Measurements from ENCODE around the gene CD33. TPM values are rescaled to one million over a fixed set of nuclear protein-coding genes. Genes with fewer than 3 reads are reported as not detected.

The CD33 gene
- total RNA-seq, 1 experiment from 2014 or later, result 0.13 TPM

DNA sequence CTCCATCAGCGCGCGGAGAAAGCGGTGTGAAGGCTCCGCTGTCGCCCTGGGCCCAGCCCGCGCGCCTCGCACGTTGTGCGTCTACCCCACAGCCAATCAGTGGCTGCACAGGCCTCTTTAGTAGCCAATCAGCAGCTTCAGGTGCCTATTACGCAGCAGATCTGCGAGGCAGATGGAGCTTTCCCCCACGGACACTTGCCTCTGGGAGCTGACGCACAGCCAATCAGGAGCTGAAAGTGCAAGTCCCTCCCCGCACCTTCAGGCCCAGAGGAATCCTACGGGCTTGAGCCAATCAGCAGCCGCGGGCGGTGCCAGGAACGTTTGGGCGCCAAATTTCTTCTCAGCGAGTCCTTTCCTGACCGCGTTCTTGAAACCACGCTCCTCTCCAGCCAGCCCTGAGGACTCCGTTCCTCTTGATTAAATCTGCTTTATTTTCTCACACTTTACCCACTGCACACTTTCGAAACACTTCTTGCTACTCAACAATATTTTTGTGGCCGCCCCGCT is 42.9 kb upstream of the CD33 start:
- no peak for TF ChIP-seq TCF7L2 (IDR thresholded peaks at IDR 0.05; ENCODE audit: low read depth, low read length)
- TF ChIP-seq, protein P1, sequence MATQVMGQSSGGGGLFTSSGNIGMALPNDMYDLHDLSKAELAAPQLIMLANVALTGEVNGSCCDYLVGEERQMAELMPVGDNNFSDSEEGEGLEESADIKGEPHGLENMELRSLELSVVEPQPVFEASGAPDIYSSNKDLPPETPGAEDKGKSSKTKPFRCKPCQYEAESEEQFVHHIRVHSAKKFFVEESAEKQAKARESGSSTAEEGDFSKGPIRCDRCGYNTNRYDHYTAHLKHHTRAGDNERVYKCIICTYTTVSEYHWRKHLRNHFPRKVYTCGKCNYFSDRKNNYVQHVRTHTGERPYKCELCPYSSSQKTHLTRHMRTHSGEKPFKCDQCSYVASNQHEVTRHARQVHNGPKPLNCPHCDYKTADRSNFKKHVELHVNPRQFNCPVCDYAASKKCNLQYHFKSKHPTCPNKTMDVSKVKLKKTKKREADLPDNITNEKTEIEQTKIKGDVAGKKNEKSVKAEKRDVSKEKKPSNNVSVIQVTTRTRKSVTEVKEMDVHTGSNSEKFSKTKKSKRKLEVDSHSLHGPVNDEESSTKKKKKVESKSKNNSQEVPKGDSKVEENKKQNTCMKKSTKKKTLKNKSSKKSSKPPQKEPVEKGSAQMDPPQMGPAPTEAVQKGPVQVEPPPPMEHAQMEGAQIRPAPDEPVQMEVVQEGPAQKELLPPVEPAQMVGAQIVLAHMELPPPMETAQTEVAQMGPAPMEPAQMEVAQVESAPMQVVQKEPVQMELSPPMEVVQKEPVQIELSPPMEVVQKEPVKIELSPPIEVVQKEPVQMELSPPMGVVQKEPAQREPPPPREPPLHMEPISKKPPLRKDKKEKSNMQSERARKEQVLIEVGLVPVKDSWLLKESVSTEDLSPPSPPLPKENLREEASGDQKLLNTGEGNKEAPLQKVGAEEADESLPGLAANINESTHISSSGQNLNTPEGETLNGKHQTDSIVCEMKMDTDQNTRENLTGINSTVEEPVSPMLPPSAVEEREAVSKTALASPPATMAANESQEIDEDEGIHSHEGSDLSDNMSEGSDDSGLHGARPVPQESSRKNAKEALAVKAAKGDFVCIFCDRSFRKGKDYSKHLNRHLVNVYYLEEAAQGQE (IDR thresholded peaks at IDR 0.05; ENCODE audit: insufficient read depth in 1 of 2, low read depth in 2 of 2, low read length in 1 of 2), result no peak
- in situ Hi-C loops (cut with HindIII; ENCODE audit: low pct_unique_long_range_greater_than_20kb, low sequenced_read_pairs) (no loop called here), intact Hi-C loops (cut with micrococcal nuclease; ENCODE audit: unreplicated experiment) (no loop called here)
- Histone ChIP-seq H3K4me3 (ENCODE audit: low read depth in 2 of 2, low read length in 2 of 2) (no peak overlapping the region), H3K36me3 (ENCODE audit: control insufficient read depth, insufficient read depth, low read length) (no peaks in the 10 kb centered on the region), H3K9me3 (ENCODE audit: control insufficient read depth, insufficient read depth, low read depth, low read length) (no peaks in the 10 kb centered on the region), H3K27ac (ENCODE audit: low read length) (no peak overlapping the region), H3K4me1 (ENCODE audit: control insufficient read depth, insufficient read depth, low read length) (no peaks in the 10 kb centered on the region), H3K27me3 (ENCODE audit: control insufficient read depth, insufficient read depth, low read length) (no peaks in the 10 kb centered on the region)
- ATAC-seq (no peak), DNase-seq (ENCODE audit: low read depth, low spot score) (no peak)
- BruUV-seq (replicated peaks), result no TSS peak
- POLR2A ChIA-PET, result no interaction called here
- CTCF ChIA-PET, result no interaction called here

DNA sequence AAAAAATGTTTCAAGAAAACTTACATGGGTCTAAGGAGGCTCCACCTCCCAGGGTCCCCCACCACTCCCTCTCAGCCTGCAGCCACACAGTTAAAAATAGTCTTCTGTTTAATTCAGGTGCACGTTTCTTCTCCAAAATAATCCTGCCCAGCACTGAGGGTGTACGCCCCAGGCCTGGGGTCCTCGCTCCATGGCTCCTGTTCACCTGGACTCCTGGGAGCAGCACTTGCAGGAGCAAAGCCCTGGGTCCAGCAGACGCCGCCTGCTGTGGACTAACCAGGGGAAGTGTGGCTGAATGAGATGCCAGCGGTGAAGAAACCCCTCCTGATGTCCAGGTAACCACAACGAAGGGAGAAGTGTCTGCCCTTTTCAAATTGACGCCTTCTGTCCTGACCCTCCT is 41.3 kb upstream of the CD33 start:
- DNase-seq (ENCODE audit: low read depth, low spot score), result no peak
- no peaks in the 10 kb centered on the region for H3K4me1 ChIP-seq (ENCODE audit: control insufficient read depth, insufficient read depth, low read length)
- TF ChIP-seq POLR2AphosphoS5 (IDR thresholded peaks at IDR 0.05; ENCODE audit: low read depth, low read length) (no peak), SIN3A (IDR thresholded peaks at IDR 0.05; ENCODE audit: borderline replicate concordance, insufficient read depth, low read depth, low read length) (no peak), TCF7L2 (IDR thresholded peaks at IDR 0.05; ENCODE audit: low read depth, low read length) (no peak)
- TF ChIP-seq, protein P2, sequence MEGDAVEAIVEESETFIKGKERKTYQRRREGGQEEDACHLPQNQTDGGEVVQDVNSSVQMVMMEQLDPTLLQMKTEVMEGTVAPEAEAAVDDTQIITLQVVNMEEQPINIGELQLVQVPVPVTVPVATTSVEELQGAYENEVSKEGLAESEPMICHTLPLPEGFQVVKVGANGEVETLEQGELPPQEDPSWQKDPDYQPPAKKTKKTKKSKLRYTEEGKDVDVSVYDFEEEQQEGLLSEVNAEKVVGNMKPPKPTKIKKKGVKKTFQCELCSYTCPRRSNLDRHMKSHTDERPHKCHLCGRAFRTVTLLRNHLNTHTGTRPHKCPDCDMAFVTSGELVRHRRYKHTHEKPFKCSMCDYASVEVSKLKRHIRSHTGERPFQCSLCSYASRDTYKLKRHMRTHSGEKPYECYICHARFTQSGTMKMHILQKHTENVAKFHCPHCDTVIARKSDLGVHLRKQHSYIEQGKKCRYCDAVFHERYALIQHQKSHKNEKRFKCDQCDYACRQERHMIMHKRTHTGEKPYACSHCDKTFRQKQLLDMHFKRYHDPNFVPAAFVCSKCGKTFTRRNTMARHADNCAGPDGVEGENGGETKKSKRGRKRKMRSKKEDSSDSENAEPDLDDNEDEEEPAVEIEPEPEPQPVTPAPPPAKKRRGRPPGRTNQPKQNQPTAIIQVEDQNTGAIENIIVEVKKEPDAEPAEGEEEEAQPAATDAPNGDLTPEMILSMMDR (IDR thresholded peaks at IDR 0.05), result no peak
- intact Hi-C loops (cut with micrococcal nuclease; ENCODE audit: unreplicated experiment) (no loop called here), in situ Hi-C loops (cut with HindIII; ENCODE audit: low pct_unique_long_range_greater_than_20kb, low sequenced_read_pairs) (no loop called here)
- no peaks in the 10 kb centered on the region for H3K9me3 ChIP-seq (ENCODE audit: control insufficient read depth, insufficient read depth, low read depth, low read length)
- no peak for ATAC-seq
- no peaks in the 10 kb centered on the region for H3K27me3 ChIP-seq (ENCODE audit: control insufficient read depth, insufficient read depth, low read length)
- ChIA-PET POLR2A (no interaction called here), CTCF (no interaction called here)
- BruUV-seq (replicated peaks), result no TSS peak
- no peak overlapping the region for H3K27ac ChIP-seq (ENCODE audit: low read length)
- no peaks in the 10 kb centered on the region for H3K36me3 ChIP-seq (ENCODE audit: control insufficient read depth, insufficient read depth, low read length)
- H3K4me3 ChIP-seq (ENCODE audit: low read depth in 2 of 2, low read length in 2 of 2), result no peak overlapping the region

DNA sequence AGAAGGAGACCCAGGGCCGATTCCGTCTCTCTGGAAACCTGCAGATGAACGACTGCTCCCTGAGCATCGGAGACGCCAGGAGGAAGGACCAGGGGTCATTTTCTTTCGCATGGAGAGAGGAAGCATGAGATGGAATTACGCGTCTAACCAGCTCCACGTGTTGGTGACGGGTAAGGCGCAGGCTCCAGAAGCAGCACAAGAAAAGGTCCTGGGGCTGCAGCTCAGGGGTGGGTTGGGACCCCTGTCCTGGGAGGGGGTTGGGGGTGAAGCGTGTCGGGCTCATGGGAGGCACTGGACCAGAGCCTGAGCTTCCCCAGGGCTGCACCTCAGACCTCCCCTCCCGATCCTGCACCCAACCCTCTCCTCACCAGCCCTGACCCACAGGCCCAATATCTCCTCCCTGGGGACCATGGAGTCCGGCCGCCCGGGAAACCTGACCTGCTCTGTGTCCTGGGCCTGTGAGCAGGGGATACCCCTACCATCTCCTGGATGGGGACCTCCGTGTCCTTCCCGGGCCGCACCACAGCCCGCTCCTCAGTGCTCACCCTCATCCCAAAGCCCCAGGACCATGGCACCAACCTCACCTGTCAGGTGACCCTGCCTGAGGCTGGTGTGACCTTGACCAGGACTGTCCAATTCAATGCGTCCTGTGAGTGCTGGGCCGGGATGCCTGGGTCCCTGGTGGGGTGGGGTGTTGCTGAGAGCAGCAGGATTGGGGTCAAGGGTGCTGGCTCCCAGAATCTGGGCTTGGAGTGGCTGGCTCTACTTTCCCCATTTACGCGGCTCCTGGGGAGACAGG is 39.6 kb upstream of the CD33 start:
- ChIA-PET CTCF (no interaction called here), POLR2A (no interaction called here)
- ATAC-seq (no peak), DNase-seq (ENCODE audit: low read depth, low spot score) (no peak)
- Histone ChIP-seq H3K27ac (ENCODE audit: low read length) (no peak overlapping the region), H3K4me1 (ENCODE audit: control insufficient read depth, insufficient read depth, low read length) (no peaks in the 10 kb centered on the region), H3K4me3 (ENCODE audit: low read depth in 2 of 2, low read length in 2 of 2) (no peak overlapping the region), H3K27me3 (ENCODE audit: control insufficient read depth, insufficient read depth, low read length) (no peaks in the 10 kb centered on the region), H3K36me3 (ENCODE audit: control insufficient read depth, insufficient read depth, low read length) (no peaks in the 10 kb centered on the region), H3K9me3 (ENCODE audit: control insufficient read depth, insufficient read depth, low read depth, low read length) (no peaks in the 10 kb centered on the region)
- BruUV-seq (replicated peaks), result no TSS peak
- TF ChIP-seq POLR2AphosphoS5 (IDR thresholded peaks at IDR 0.05; ENCODE audit: low read depth, low read length), result no peak
- TF ChIP-seq, protein P2 (IDR thresholded peaks at IDR 0.05), result no peak
- in situ Hi-C loops (cut with HindIII; ENCODE audit: low pct_unique_long_range_greater_than_20kb, low sequenced_read_pairs), result no loop called here
- intact Hi-C loops (cut with micrococcal nuclease; ENCODE audit: unreplicated experiment), result no loop called here

All from Panc1 (cell line).